Smooth muscle cell (in vitro differentiated cells): Measurements from ENCODE around the gene ACER1. TPM values are rescaled to one million over a fixed set of nuclear protein-coding genes. Genes with fewer than 3 reads are reported as not detected.

ENCODE experiments used
- DNase-seq: peaks from one replicate; lab custom pipeline; 2025; ENCODE audit not compliant: unreplicated experiment; lab: John Stamatoyannopoulos, UW
- H2AFZ ChIP-seq: fragments of 200-600 bp; sonication (generic); 2 replicates; pipeline ENCODE4 v1.6.0; 2016; ENCODE audit warnings: antibody characterized with exemption, low read depth, mild to moderate bottlenecking
- H3F3A ChIP-seq: fragments of 200-600 bp; sonication (generic); 2 replicates; pipeline ENCODE4 v1.6.0; 2017; ENCODE audit warnings: antibody characterized with exemption, low read depth
- H3K27ac ChIP-seq: fragments of 200-600 bp; sonication (generic); 2 replicates; pipeline ENCODE4 v1.5.1; 2016; ENCODE audit warnings: low read depth, mild to moderate bottlenecking
- H3K27me3 ChIP-seq: fragments of 200-600 bp; sonication (generic); 2 replicates; pipeline ENCODE4 v1.6.1; 2016; ENCODE audit warnings: low read depth, mild to moderate bottlenecking
- H3K36me3 ChIP-seq: fragments of 200-600 bp; sonication (generic); 2 replicates; pipeline ENCODE4 v1.5.1; 2016; ENCODE audit warnings: low read depth
- H3K4me1 ChIP-seq: fragments of 200-600 bp; sonication (generic); 2 replicates; pipeline ENCODE4 v1.5.1; 2016; ENCODE audit warnings: low read depth
- H3K4me2 ChIP-seq: fragments of 200-600 bp; sonication (generic); 2 replicates; pipeline ENCODE4 v1.6.0; 2016; ENCODE audit warnings: mild to moderate bottlenecking
- H3K4me3 ChIP-seq: fragments of 200-600 bp; sonication (generic); 2 replicates; pipeline ENCODE4 v1.5.1; 2016; ENCODE audit warnings: mild to moderate bottlenecking
- H3K79me2 ChIP-seq: fragments of 200-600 bp; sonication (generic); 2 replicates; pipeline ENCODE4 v1.6.0; 2016; ENCODE audit warnings: low read depth, mild to moderate bottlenecking
- H3K9ac ChIP-seq: fragments of 200-600 bp; sonication (generic); 2 replicates; pipeline ENCODE4 v1.6.0; 2016; ENCODE audit warnings: low read depth
- H3K9me3 ChIP-seq: fragments of 200-600 bp; sonication (generic); replicated peaks from 2 replicates; pipeline ENCODE4 v1.5.1; 2016; ENCODE audit warnings: low read depth
- H4K20me1 ChIP-seq: fragments of 200-600 bp; sonication (generic); 2 replicates; pipeline ENCODE4 v1.6.0; 2016; ENCODE audit warnings: low read depth
- CTCF ChIP-seq: fragments of 200-600 bp; sonication (generic); IDR thresholded peaks from 2 replicates; pipeline ENCODE4 v1.5.1; 2017; ENCODE audit warnings: borderline replicate concordance, mild to moderate bottlenecking, antibody characterized with exemption; ENCODE audit not compliant: insufficient read depth, poor library complexity, severe bottlenecking
- WGBS: methylation state at CpG from one replicate; pipeline ENCODE4 v1.1.7; 2016; ENCODE audit warnings: low lambda C conversion rate; 5-methylcytosine and 5-hydroxymethylcytosine counted together
- polyA plus RNA-seq: library from polyadenylated mRNA; unstranded; fragments of >200 nt; fragmentation: Nextera tagmentation; extraction: Ambion mirVana; gene quantifications from 2 replicates; pipeline ENCODE4 v1.2.1, GENCODE V29; 2016
- total RNA-seq: library from RNA; depleted of rRNA; stranded (reverse); fragments of >200 nt; gene quantifications from 2 replicates; pipeline ENCODE4 v1.2.3, GENCODE V29; 2014

The ACER1 gene
- total RNA-seq (0.09 TPM in 1 of 2 replicates, not detected in the other), polyA plus RNA-seq (not detected in 2 replicates)

GRCh38 chr19:6333439-6333838 lies at the start of gene ACER1:
ACER1 (minus strand) TSS chr19:6333612; CDS start chr19:6333551, 61 bp downstream.
- no peaks in the 10 kb centered on the region for H3K4me1 ChIP-seq
- H3K4me2 ChIP-seq, result no peak within 1 kb of the TSS
- no peaks in the 10 kb centered on the region for H3K9me3 ChIP-seq
- no peak within 1 kb of the TSS for H3K27ac ChIP-seq
- H3K9ac ChIP-seq, result no peak within 1 kb of the TSS
- H2AFZ ChIP-seq, result no peak within 1 kb of the TSS
- TF ChIP-seq CTCF, result no peak
- H3K79me2 ChIP-seq, result no peaks in the 10 kb centered on the region
- no peaks in the 10 kb centered on the region for H3K36me3 ChIP-seq
- WGBS, result 78% methylated on average over 17 of the region's 17 CpGs
- DNase-seq, result no peak
- H3K4me3 ChIP-seq, result no peak within 1 kb of the TSS
- H4K20me1 ChIP-seq, result no peaks in the 10 kb centered on the region
- no peaks in the 10 kb centered on the region for H3K27me3 ChIP-seq
- no peaks in the 10 kb centered on the region for H3F3A ChIP-seq

- Histone ChIP-seq H3K4me3 (no peak overlapping the region), H3K9ac (no peak overlapping the region), H4K20me1 (no peaks in the 10 kb centered on the region), H3K79me2 (no peaks in the 10 kb centered on the region), H3K9me3 (no peaks in the 10 kb centered on the region), H3K4me2 (no peak overlapping the region), H3F3A (peaks cover 5% of the 10 kb centered on the region), H3K4me1 (no peaks in the 10 kb centered on the region), H3K27ac (no peak overlapping the region), H3K36me3 (peaks cover 12% of the 10 kb centered on the region), H3K27me3 (no peaks in the 10 kb centered on the region), H2AFZ (no peak overlapping the region)
- TF ChIP-seq CTCF, result no peak
- WGBS, result 98% methylated on average over 19 of the region's 19 CpGs
- no peak for DNase-seq
Measured at GRCh38 chr19:6383188-6383587, 49.8 kb upstream of the ACER1 start.

- H3K4me1 ChIP-seq, result no peaks in the 10 kb centered on the region
Measured at GRCh38 chr19:6381030-6381750, 47.8 kb upstream of the ACER1 start.

More at GRCh38 chr19:6381030-6381750, 47.8 kb upstream of the ACER1 start:
- H3K79me2 ChIP-seq, result no peaks in the 10 kb centered on the region
- no peak for DNase-seq
- H3K9ac ChIP-seq, result no peak overlapping the region
- no peaks in the 10 kb centered on the region for H4K20me1 ChIP-seq
- H3K9me3 ChIP-seq, result no peaks in the 10 kb centered on the region
- H3K36me3 ChIP-seq, result peaks cover 12% of the 10 kb centered on the region
- no peak overlapping the region for H3K4me2 ChIP-seq
- H2AFZ ChIP-seq, result no peak overlapping the region
- no peaks in the 10 kb centered on the region for H3K27me3 ChIP-seq
- TF ChIP-seq CTCF, result no peak
- WGBS, result 97% methylated on average over 39 of the region's 40 CpGs
- H3K4me3 ChIP-seq, result no peak overlapping the region
- H3F3A ChIP-seq, result peaks cover 15% of the 10 kb centered on the region
- no peak overlapping the region for H3K27ac ChIP-seq
